ENCODE data around the gene UBE2D3. TPM values are rescaled to one million over a fixed set of nuclear protein-coding genes. Genes with fewer than 3 reads are reported as not detected.

The UBE2D3 gene
- total RNA-seq, 1 experiment from 2014 or later = 191 TPM

DNA sequence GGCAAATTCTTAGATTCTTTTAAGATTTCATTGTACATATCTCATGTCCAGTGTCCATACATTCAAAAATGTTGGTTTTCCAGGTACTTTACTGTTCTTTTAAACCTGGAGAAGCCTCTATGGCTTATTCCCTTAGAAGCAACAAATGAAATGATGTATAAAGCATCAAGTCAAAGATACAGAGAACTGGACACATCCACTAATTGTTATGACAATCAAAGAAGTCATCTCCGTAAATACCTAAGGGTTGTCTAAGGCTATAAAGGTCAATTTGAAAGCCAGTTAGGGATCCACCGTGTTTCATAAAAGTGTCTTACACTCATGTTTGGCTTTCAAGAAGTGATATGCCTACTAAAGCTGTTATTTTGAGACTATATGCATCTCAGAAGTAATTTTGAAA lies 32.4 kb downstream of the UBE2D3 start:
- no peak for ATAC-seq
- H3K9me3 ChIP-seq (ENCODE audit: control insufficient read depth, insufficient read depth, low read depth, low read length) = no peaks in the 10 kb centered on the region
- ChIA-PET POLR2A (no interaction called here), CTCF (no interaction called here)
- BruUV-seq (replicated peaks) = no TSS peak
- H3K4me3 ChIP-seq (ENCODE audit: low read depth in 2 of 2, low read length in 2 of 2) = no peak overlapping the region
- TF ChIP-seq TCF7L2 (IDR thresholded peaks at IDR 0.05; ENCODE audit: low read depth, low read length) (no peak), SIN3A (IDR thresholded peaks at IDR 0.05; ENCODE audit: borderline replicate concordance, insufficient read depth, low read depth, low read length) (no peak)
- TF ChIP-seq, protein P1, sequence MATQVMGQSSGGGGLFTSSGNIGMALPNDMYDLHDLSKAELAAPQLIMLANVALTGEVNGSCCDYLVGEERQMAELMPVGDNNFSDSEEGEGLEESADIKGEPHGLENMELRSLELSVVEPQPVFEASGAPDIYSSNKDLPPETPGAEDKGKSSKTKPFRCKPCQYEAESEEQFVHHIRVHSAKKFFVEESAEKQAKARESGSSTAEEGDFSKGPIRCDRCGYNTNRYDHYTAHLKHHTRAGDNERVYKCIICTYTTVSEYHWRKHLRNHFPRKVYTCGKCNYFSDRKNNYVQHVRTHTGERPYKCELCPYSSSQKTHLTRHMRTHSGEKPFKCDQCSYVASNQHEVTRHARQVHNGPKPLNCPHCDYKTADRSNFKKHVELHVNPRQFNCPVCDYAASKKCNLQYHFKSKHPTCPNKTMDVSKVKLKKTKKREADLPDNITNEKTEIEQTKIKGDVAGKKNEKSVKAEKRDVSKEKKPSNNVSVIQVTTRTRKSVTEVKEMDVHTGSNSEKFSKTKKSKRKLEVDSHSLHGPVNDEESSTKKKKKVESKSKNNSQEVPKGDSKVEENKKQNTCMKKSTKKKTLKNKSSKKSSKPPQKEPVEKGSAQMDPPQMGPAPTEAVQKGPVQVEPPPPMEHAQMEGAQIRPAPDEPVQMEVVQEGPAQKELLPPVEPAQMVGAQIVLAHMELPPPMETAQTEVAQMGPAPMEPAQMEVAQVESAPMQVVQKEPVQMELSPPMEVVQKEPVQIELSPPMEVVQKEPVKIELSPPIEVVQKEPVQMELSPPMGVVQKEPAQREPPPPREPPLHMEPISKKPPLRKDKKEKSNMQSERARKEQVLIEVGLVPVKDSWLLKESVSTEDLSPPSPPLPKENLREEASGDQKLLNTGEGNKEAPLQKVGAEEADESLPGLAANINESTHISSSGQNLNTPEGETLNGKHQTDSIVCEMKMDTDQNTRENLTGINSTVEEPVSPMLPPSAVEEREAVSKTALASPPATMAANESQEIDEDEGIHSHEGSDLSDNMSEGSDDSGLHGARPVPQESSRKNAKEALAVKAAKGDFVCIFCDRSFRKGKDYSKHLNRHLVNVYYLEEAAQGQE (IDR thresholded peaks at IDR 0.05; ENCODE audit: insufficient read depth in 1 of 2, low read depth in 2 of 2, low read length in 1 of 2) = no peak
- TF ChIP-seq, protein P2, sequence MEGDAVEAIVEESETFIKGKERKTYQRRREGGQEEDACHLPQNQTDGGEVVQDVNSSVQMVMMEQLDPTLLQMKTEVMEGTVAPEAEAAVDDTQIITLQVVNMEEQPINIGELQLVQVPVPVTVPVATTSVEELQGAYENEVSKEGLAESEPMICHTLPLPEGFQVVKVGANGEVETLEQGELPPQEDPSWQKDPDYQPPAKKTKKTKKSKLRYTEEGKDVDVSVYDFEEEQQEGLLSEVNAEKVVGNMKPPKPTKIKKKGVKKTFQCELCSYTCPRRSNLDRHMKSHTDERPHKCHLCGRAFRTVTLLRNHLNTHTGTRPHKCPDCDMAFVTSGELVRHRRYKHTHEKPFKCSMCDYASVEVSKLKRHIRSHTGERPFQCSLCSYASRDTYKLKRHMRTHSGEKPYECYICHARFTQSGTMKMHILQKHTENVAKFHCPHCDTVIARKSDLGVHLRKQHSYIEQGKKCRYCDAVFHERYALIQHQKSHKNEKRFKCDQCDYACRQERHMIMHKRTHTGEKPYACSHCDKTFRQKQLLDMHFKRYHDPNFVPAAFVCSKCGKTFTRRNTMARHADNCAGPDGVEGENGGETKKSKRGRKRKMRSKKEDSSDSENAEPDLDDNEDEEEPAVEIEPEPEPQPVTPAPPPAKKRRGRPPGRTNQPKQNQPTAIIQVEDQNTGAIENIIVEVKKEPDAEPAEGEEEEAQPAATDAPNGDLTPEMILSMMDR (IDR thresholded peaks at IDR 0.05) = no peak
- H3K27me3 ChIP-seq (ENCODE audit: control insufficient read depth, insufficient read depth, low read length) = no peaks in the 10 kb centered on the region
- H3K36me3 ChIP-seq (ENCODE audit: control insufficient read depth, insufficient read depth, low read length) = peaks cover 31% of the 10 kb centered on the region
- DNase-seq (ENCODE audit: low read depth, low spot score) = no peak
- H3K4me1 ChIP-seq (ENCODE audit: control insufficient read depth, insufficient read depth, low read length) = no peaks in the 10 kb centered on the region
- H3K27ac ChIP-seq (ENCODE audit: low read length) = no peak overlapping the region
- intact Hi-C loops (cut with micrococcal nuclease; ENCODE audit: unreplicated experiment) = loop anchor here (10.0 kb wide), 1 partner anchor 170 kb away; no protein-coding TSS in a partner anchor
- in situ Hi-C loops (cut with HindIII; ENCODE audit: low pct_unique_long_range_greater_than_20kb, low sequenced_read_pairs) = no loop called here

DNA sequence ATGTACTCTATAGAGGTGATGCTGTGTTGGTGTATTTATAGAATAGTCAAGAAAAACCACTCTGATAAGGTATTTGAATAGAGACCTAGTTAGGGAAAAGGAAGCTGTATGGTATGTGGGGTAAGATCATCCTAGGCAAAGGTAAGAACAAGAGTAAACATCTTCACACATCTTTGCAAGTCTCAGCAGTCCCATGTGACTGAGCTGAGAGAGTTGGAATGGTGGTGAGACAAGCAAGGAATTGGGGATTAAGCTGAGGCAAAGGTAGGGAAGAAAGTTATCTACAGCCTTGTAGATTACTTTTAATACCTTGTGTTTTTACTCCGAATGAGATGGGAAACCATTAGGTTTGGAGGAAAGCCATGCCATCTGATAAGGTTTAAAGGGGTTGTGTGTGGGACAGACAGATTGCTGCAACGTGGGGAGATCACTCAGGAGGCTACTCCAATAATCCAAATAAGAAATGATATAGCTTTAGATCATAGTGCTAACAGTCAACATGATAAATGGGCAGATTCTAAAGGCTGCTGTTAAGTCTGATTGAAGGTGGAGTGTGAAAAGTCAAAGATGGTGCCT lies 34.9 kb downstream of the UBE2D3 start:
- no peaks in the 10 kb centered on the region for H3K4me1 ChIP-seq (ENCODE audit: control insufficient read depth, insufficient read depth, low read length)
- TF ChIP-seq, protein P1 (IDR thresholded peaks at IDR 0.05; ENCODE audit: insufficient read depth in 1 of 2, low read depth in 2 of 2, low read length in 1 of 2) = no peak
- TF ChIP-seq, protein P2 (IDR thresholded peaks at IDR 0.05) = no peak
- TF ChIP-seq POLR2AphosphoS5 (IDR thresholded peaks at IDR 0.05; ENCODE audit: low read depth, low read length) = no peak
- TF ChIP-seq TCF7L2 (IDR thresholded peaks at IDR 0.05; ENCODE audit: low read depth, low read length) = no peak
- TF ChIP-seq SIN3A (IDR thresholded peaks at IDR 0.05; ENCODE audit: borderline replicate concordance, insufficient read depth, low read depth, low read length) = no peak
- ChIA-PET CTCF (no interaction called here), POLR2A (interaction anchor here (1.0 kb wide), 1 partner anchor 36 kb away, joined by 3 read pairs; no protein-coding TSS in a partner anchor)
- H3K4me3 ChIP-seq (ENCODE audit: low read depth in 2 of 2, low read length in 2 of 2) = no peak overlapping the region
- no TSS peak for BruUV-seq (replicated peaks)
- in situ Hi-C loops (cut with HindIII; ENCODE audit: low pct_unique_long_range_greater_than_20kb, low sequenced_read_pairs) (no loop called here), intact Hi-C loops (cut with micrococcal nuclease; ENCODE audit: unreplicated experiment) (loop anchor here (10.0 kb wide), 1 partner anchor 168 kb away; no protein-coding TSS in a partner anchor)
- no peak for DNase-seq (ENCODE audit: low read depth, low spot score)
- no peak overlapping the region for H3K27ac ChIP-seq (ENCODE audit: low read length)
- peaks cover 21% of the 10 kb centered on the region for H3K36me3 ChIP-seq (ENCODE audit: control insufficient read depth, insufficient read depth, low read length)
- H3K27me3 ChIP-seq (ENCODE audit: control insufficient read depth, insufficient read depth, low read length) = no peaks in the 10 kb centered on the region
- no peaks in the 10 kb centered on the region for H3K9me3 ChIP-seq (ENCODE audit: control insufficient read depth, insufficient read depth, low read depth, low read length)
- ATAC-seq = no peak
